ENCODE results near the gene WWOX. TPM values are rescaled to one million over a fixed set of nuclear protein-coding genes. Genes with fewer than 3 reads are reported as not detected.

WWOX gene
- total and polyA plus RNA-seq, 2 experiments from 2014 or later: 22.1 to 123 TPM

GRCh38 chr16:78311831-78312230 is 212.4 kb downstream of the WWOX start:
- Histone ChIP-seq H3K9me3 (ENCODE audit: low read depth) (no peaks in the 10 kb centered on the region), H3K27ac (no peak overlapping the region)
- no peak for TF ChIP-seq CTCF (IDR thresholded peaks at IDR 0.05; ENCODE audit: low read depth, low read length)

GRCh38 chr16:78317564-78318240 is 218.2 kb downstream of the WWOX start:
- Histone ChIP-seq H3K4me3 (no peak overlapping the region), H3K9me3 (ENCODE audit: low read depth) (no peaks in the 10 kb centered on the region), H3K4me1 (ENCODE audit: low read depth) (no peaks in the 10 kb centered on the region), H3K27ac (no peak overlapping the region), H3K36me3 (no peaks in the 10 kb centered on the region), H3K27me3 (no peaks in the 10 kb centered on the region)
- TF ChIP-seq CTCF (IDR thresholded peaks at IDR 0.05; ENCODE audit: low read depth, low read length): no peak
- DNase-seq (ENCODE audit: low read depth in 1 of 2, low spot score in 1 of 2): no peak

More at GRCh38 chr16:78311831-78312230, 212.4 kb downstream of the WWOX start:
- H3K4me3 ChIP-seq: no peak overlapping the region
- H3K27me3 ChIP-seq: no peaks in the 10 kb centered on the region
- no peaks in the 10 kb centered on the region for H3K36me3 ChIP-seq
- peaks cover 16% of the 10 kb centered on the region for H3K4me1 ChIP-seq (ENCODE audit: low read depth)
- DNase-seq (ENCODE audit: low read depth in 1 of 2, low spot score in 1 of 2): no peak

GRCh38 chr16:78321620-78322360 is 222.3 kb downstream of the WWOX start:
- no peak for TF ChIP-seq CTCF (IDR thresholded peaks at IDR 0.05; ENCODE audit: low read depth, low read length)
- no peaks in the 10 kb centered on the region for H3K9me3 ChIP-seq (ENCODE audit: low read depth)
- no peak overlapping the region for H3K4me3 ChIP-seq
- peaks cover 11% of the 10 kb centered on the region for H3K4me1 ChIP-seq (ENCODE audit: low read depth)
- H3K27me3 ChIP-seq: no peaks in the 10 kb centered on the region
- no peaks in the 10 kb centered on the region for H3K36me3 ChIP-seq
- H3K27ac ChIP-seq: no peak overlapping the region
- peak in 1 of 2 donors; percentile 29 for DNase-seq (ENCODE audit: low read depth in 1 of 2, low spot score in 1 of 2)

GRCh38 chr16:78323315-78323714 is 223.9 kb downstream of the WWOX start:
- Histone ChIP-seq H3K9me3 (ENCODE audit: low read depth) (no peaks in the 10 kb centered on the region), H3K4me3 (no peak overlapping the region)
- no peak for TF ChIP-seq CTCF (IDR thresholded peaks at IDR 0.05; ENCODE audit: low read depth, low read length)

GRCh38 chr16:78324649-78325285 is 225.3 kb downstream of the WWOX start:
- peak in 1 of 2 donors; percentile 20 for DNase-seq (ENCODE audit: low read depth in 1 of 2, low spot score in 1 of 2)
- Histone ChIP-seq H3K27me3 (no peaks in the 10 kb centered on the region), H3K36me3 (no peaks in the 10 kb centered on the region), H3K4me3 (no peak overlapping the region), H3K27ac (no peak overlapping the region), H3K4me1 (ENCODE audit: low read depth) (peaks cover 11% of the 10 kb centered on the region), H3K9me3 (ENCODE audit: low read depth) (no peaks in the 10 kb centered on the region)
- no peak for TF ChIP-seq CTCF (IDR thresholded peaks at IDR 0.05; ENCODE audit: low read depth, low read length)

More at GRCh38 chr16:78323315-78323714, 223.9 kb downstream of the WWOX start:
- H3K4me1 ChIP-seq (ENCODE audit: low read depth): peaks cover 11% of the 10 kb centered on the region
- no peaks in the 10 kb centered on the region for H3K27me3 ChIP-seq
- H3K36me3 ChIP-seq: no peaks in the 10 kb centered on the region
- no peak for DNase-seq (ENCODE audit: low read depth in 1 of 2, low spot score in 1 of 2)
- no peak overlapping the region for H3K27ac ChIP-seq
